OCI-LY3 (cell line): ENCODE data around the gene SMIM17.
A peak's percentile ranks its signal among the peaks of the same experiment; 100 is the strongest.

Source experiments
- H2AFZ ChIP-seq: fragments of 200-600, 300-600 bp; shearing (Covaris generic); 2 replicates; pipeline ENCODE4 v1.6.0; 2014; ENCODE audit warnings: antibody characterized with exemption, low read depth, low read length
- H3K27ac ChIP-seq: fragments of 200-600, 300-600 bp; sonication (generic); 2 replicates; pipeline ENCODE4 v1.5.1; 2014; ENCODE audit warnings: mild to moderate bottlenecking, low read length, moderate library complexity, mixed read lengths
- H3K27me3 ChIP-seq: fragments of 200-600, 300-600 bp; sonication (generic); 2 replicates; pipeline ENCODE4 v1.6.1; 2014; ENCODE audit warnings: low read depth, low read length, mixed read lengths
- H3K36me3 ChIP-seq: fragments of 200-600, 300-600 bp; sonication (generic); replicated peaks from 2 replicates; pipeline ENCODE3; 2014; ENCODE audit warnings: low read depth, low read length, mixed read lengths
- H3K4me1 ChIP-seq: fragments of 300-600, 200-600 bp; sonication (generic); 2 replicates; pipeline ENCODE4 v1.6.1; 2014; ENCODE audit warnings: low read length, mixed read lengths
- H3K4me2 ChIP-seq: fragments of 200-600, 300-600 bp; sonication (generic); 2 replicates; pipeline ENCODE4 v1.6.1; 2014; ENCODE audit warnings: low read length, mixed read lengths
- H3K4me3 ChIP-seq: fragments of 300-600, 200-600 bp; sonication (generic); 2 replicates; pipeline ENCODE4 v1.5.1; 2014; ENCODE audit warnings: antibody characterized with exemption, mild to moderate bottlenecking, low read length, moderate library complexity
- H3K79me2 ChIP-seq: fragments of 300-600, 200-600 bp; shearing (Covaris generic); 2 replicates; pipeline ENCODE4 v1.6.1; 2014; ENCODE audit warnings: mild to moderate bottlenecking, low read length, mixed read lengths
- H3K9ac ChIP-seq: fragments of 300-600, 200-600 bp; shearing (Covaris generic); 2 replicates; pipeline ENCODE4 v1.6.0; 2014; ENCODE audit warnings: mild to moderate bottlenecking, low read length, moderate library complexity
- H3K9me3 ChIP-seq: fragments of 200-600, 300-600 bp; shearing (Covaris generic); 2 replicates; pipeline ENCODE4 v1.6.1; 2014; ENCODE audit warnings: low read length, mixed read lengths; ENCODE audit not compliant: insufficient read depth
- H4K20me1 ChIP-seq: fragments of 200-600, 300-600 bp; sonication (generic); 2 replicates; pipeline ENCODE4 v1.6.1; 2016; ENCODE audit warnings: low read length, mixed read lengths; ENCODE audit not compliant: insufficient read depth
- CTCF ChIP-seq: fragments of 200-600, 300-600 bp; sonication (generic); IDR thresholded peaks from 2 replicates; pipeline ENCODE4 v1.5.1; 2014; ENCODE audit warnings: antibody characterized with exemption, low read length, low read depth
- EZH2phosphoT487 ChIP-seq: fragments of 200-600 bp; shearing (Covaris generic); IDR thresholded peaks from 2 replicates; pipeline ENCODE4 v1.6.1; 2018; ENCODE audit warnings: antibody characterized with exemption, mixed run types, low read depth

The SMIM17 gene

GRCh38 chr19:56643460-56643955 is 549 bp downstream of the SMIM17 start:
- H3K36me3 ChIP-seq, result no peaks in the 10 kb centered on the region
- H3K4me1 ChIP-seq, result no peaks in the 10 kb centered on the region
- H3K27me3 ChIP-seq, result no peaks in the 10 kb centered on the region
- no peak overlapping the region for H3K9ac ChIP-seq
- no peak overlapping the region for H3K4me2 ChIP-seq
- H3K9me3 ChIP-seq, result peaks cover 14% of the 10 kb centered on the region; the same call in 1 of the 2 replicates
- TF ChIP-seq EZH2phosphoT487 (no peak), CTCF (no peak)
- no peak overlapping the region for H2AFZ ChIP-seq
- no peaks in the 10 kb centered on the region for H4K20me1 ChIP-seq
- H3K79me2 ChIP-seq, result no peaks in the 10 kb centered on the region
- no peak overlapping the region for H3K27ac ChIP-seq
- no peak overlapping the region for H3K4me3 ChIP-seq

- no peaks in the 10 kb centered on the region for H4K20me1 ChIP-seq
- H3K4me2 ChIP-seq, result no peak overlapping the region
- no peak for TF ChIP-seq CTCF
- no peak for TF ChIP-seq EZH2phosphoT487
- no peaks in the 10 kb centered on the region for H3K36me3 ChIP-seq
- no peak overlapping the region for H3K4me3 ChIP-seq
- H3K27me3 ChIP-seq, result no peaks in the 10 kb centered on the region
- no peaks in the 10 kb centered on the region for H3K4me1 ChIP-seq
- no peak overlapping the region for H3K9ac ChIP-seq
- no peak overlapping the region for H3K27ac ChIP-seq
- no peaks in the 10 kb centered on the region for H3K79me2 ChIP-seq
- H3K9me3 ChIP-seq, result peaks cover 4% of the 10 kb centered on the region; the same call in 1 of the 2 replicates
- H2AFZ ChIP-seq, result no peak overlapping the region
Observed at GRCh38 chr19:56654151-56654550, 11.2 kb downstream of the SMIM17 start.

GRCh38 chr19:56660381-56661107 is 17.6 kb downstream of the SMIM17 start:
- Histone ChIP-seq H3K79me2 (no peaks in the 10 kb centered on the region), H3K27me3 (no peaks in the 10 kb centered on the region), H3K4me1 (no peaks in the 10 kb centered on the region), H3K9me3 (peaks cover 5% of the 10 kb centered on the region; the same call in 1 of the 2 replicates), H3K27ac (no peak overlapping the region), H3K4me2 (no peak overlapping the region), H3K36me3 (peaks cover 18% of the 10 kb centered on the region), H3K4me3 (no peak overlapping the region), H4K20me1 (no peaks in the 10 kb centered on the region), H2AFZ (no peak overlapping the region), H3K9ac (no peak overlapping the region)
- TF ChIP-seq EZH2phosphoT487 (no peak), CTCF (peak; percentile 7; the same call in 1 of the 2 replicates)

GRCh38 chr19:56661248-56661647 is 18.3 kb downstream of the SMIM17 start:
- no peaks in the 10 kb centered on the region for H3K27me3 ChIP-seq
- no peak overlapping the region for H2AFZ ChIP-seq
- H3K36me3 ChIP-seq, result peaks cover 18% of the 10 kb centered on the region
- no peak overlapping the region for H3K9ac ChIP-seq
- TF ChIP-seq CTCF (no peak), EZH2phosphoT487 (no peak)
- no peak overlapping the region for H3K4me3 ChIP-seq
- no peaks in the 10 kb centered on the region for H3K4me1 ChIP-seq
- H4K20me1 ChIP-seq, result no peaks in the 10 kb centered on the region
- H3K9me3 ChIP-seq, result peaks cover 5% of the 10 kb centered on the region; the same call in 1 of the 2 replicates
- no peak overlapping the region for H3K27ac ChIP-seq
- no peak overlapping the region for H3K4me2 ChIP-seq
- H3K79me2 ChIP-seq, result no peaks in the 10 kb centered on the region
